NCI-H82 (cell line): ENCODE results near the gene CLIC3.
A peak's percentile ranks its signal among the peaks of the same experiment; 100 is the strongest.

ENCODE experiments used
- DNase-seq: peaks from one replicate; lab custom pipeline; 2025; lab: John Stamatoyannopoulos, UW

Gene CLIC3

DNA sequence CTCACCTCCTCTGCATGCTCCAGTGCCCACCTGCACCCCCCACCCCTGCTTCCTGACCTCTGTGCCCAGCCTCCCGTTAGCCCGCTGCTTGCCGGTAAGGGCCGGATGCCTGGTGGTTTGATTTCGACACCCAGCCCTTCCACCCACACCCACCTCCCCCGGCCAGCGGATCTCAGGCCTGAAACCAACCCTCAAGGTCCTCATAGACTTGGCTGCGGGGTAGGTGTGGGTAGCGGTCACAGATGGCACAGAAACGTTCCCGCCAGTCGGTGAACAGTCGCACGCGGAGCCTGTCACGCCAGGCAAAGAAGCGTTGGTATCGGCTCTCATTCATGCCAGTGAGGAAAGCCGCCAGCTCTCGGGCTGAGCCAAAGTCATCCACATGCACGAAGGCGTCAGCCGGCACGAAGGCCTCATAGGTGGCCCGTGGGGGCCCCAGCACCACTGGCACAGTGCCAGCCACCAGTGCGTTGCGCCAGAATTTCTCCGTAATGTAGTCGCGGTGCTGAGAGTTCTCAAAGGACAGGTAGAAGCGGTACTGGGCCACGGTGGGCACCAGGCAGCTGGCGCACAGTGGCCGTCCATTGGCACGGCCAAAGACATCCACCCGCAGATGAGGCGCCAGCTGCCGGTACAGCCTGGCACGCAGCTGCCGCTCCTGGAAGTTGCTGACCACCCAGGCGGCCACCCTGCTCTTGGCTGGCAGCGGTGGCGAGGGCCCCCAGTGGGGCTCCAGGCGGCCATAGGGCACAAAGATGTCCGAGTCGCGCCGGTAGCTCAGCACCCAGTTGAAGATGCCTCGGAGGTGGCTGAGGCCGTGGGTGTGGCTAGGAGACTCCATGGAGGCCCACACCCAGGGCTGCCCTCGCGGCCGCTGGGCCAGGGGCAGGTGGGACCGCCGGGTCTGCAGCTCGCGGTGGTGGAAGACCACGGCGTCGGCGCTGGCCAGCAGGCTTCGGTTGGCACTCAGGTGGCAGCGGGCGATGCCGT, 34.5 kb upstream of the CLIC3 start:
- DNase-seq = no peak

DNA sequence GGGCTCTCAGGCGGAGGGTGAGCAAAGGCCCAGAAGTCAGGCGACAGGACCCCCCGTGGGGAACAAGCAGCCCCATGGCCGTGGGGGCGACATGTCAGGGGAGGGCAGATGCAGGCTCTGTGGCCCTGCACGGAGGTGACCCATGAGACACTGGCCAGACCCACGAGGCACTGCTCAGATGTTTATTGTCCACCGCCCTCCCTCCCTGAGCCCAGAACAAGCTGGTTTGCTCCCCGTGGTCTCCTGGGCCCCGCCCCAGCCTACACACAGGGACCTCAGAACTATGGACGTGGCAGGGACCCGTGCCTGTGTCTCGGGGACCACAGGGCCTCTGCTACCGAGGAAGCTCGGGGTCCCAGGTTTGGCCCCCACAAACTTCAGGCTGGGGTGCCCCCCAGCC, 33.6 kb upstream of the CLIC3 start:
- DNase-seq = no peak

DNA sequence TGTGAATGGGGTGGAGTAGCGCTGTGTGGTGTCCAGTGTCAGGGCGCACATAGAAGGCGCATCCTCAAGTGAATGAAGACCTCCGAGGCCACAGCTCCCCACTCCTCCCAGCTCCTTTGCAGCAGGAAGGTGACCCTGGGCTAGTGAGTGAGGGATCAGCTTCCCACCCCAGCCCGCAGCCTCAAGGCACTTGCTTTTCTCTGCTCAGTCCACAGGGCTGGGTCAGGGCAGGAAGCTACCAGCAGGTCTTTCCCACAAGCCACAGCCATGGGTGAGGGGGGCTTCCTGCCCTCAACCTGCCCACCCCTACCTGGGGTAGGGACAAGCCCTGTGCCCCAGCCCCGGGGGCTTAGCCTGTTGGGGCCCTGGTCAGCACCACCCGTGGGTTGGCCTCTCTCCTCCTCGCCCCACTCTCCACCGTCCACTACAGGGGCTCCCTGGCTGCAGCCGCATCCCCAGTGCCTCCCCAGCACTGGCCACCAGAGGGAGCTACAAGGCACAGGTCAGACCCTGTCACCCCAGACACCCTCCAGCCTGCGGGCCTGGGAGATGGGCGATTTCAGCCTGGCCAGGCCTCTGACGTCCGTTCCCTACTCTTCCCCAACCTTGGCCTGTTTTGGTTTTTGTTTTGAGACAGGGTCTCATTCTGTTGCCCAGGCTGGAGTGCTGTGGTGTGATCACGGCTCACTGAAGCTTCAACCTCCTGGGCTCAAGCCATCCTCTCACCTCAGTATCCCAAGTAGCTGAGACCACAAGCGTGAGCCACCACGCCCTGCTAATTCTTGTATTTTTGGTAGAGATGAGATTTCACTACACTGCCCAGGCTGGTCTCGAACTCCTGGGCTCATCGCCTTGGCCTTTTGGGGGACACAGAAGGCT, 32.9 kb upstream of the CLIC3 start:
- peak; percentile 77 for DNase-seq

- DNase-seq = peak; percentile 79
Measured at GRCh38 chr9:137028263-137029057, 32.1 kb upstream of the CLIC3 start.

DNA sequence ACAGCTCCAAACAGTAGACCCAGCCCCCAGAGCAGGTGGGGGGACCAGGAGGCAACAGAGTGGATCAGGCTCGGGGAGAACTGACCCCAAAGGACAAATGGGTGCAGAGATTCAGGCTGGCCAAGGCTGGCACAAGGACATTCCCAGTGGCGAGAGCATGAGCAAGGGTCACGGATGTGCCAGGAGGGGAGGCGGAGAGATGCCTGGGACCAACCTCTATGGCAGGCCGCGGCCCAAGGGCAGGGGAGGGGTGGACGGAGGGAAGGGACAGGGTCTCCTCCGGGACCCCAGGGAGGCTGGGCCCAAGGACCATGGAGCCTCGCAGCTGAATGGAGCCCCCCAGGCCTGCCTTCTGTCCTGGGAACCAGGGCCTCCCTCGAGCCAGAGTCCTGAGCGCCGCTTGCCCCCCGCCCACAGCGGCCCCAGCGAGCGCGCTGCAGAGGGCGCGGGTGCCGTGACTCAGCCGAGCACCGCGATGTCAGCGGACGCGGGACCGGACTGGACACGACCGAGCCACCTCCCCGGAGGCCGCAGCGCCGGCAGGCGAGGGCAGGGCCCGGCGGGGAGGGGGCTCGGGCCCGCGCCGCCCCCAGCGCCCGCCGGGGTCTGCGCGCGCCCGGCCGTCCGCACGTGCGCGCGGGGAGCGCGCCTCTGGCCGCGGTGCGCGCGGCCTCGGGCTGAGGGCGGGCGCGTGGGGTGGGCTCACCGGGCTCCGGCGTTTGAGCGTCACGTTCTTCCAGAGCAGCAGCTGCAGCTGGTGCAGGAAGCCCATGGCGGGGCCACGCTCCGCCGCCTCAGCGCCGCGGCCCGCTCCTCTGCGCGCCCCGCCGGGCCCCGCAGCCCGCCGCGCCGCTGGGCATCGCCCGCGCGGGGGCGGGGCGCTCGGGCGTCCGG, 31.2 kb upstream of the CLIC3 start, which contains the start of gene ABCA2:
Gene ABCA2, minus strand, starts transcription at position 869 of the 894 bp plus-strand sequence. Its CDS starts 97 bp downstream, at position 772.
- DNase-seq = peak; percentile 52

- DNase-seq = no peak
Measured at GRCh38 chr9:137026828-137027227, 30.5 kb upstream of the CLIC3 start.

GRCh38 chr9:137026384-137026783, 30.0 kb upstream of the CLIC3 start:
- no peak for DNase-seq

DNA sequence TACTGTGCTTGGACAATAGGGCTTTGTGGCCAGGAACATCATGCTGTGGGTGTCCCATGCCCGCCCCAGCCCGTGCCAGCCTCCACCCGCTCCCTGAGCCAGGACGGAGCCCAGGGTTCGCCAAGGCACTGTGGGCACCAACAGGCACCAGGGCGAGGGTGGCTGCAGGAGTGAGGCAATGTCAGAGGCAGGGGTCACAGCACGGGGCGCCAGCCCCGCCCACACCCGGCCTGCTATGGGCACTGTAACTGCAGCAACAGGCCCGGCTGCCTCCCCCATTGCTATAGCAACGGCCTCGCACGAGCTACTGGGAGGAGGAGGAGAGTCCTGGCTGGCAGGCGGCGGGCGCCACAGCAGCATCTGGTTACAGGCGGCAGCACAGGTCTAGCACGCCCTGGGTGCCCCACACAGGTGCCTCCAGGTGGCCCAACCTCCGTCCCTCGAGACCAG, 29.2 kb upstream of the CLIC3 start:
- no peak for DNase-seq

- no peak for DNase-seq
Measured at GRCh38 chr9:137023583-137023991, 27.2 kb upstream of the CLIC3 start.

- no peak for DNase-seq
Measured at GRCh38 chr9:137023157-137023556, 26.8 kb upstream of the CLIC3 start.

- DNase-seq = no peak
Measured at GRCh38 chr9:137022662-137023008, 26.3 kb upstream of the CLIC3 start.

DNA sequence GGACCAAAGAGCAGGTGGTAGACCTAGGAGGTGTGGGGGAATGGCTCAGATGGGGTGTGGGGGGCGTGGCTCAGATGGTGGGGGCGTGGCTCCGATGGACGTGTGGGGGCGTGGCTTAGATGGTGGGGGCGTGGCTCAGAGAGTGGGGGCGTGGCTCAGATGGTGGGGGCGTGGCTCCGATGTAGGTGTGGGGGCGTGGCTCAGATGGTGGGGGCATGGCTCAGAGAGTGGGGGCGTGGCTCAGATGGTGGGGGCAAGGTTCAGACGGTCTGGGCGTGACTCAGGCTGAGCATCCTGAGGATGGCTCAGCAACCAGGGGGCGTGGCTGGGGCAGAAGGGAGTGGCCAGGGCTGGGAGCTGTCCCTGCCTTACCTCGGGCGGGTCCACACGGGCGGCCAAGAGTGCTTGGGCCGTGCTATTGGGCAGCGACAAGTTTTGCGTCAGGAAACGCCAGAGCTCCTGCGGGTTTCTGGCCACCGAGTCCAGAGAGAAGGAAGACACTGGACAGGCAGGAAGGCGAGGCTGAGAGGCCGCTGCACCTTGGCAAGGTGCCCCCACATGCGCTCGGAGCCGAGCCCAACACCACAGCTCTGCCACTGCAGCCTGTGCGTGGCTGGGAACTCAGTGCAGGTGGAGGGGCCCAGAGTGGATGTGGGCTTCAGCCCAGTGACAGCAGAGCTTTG, 25.8 kb upstream of the CLIC3 start:
- DNase-seq = peak; percentile 73

GRCh38 chr9:137021568-137021978, 25.2 kb upstream of the CLIC3 start:
- DNase-seq = no peak

GRCh38 chr9:137020771-137021567, 24.6 kb upstream of the CLIC3 start:
- no peak for DNase-seq

DNA sequence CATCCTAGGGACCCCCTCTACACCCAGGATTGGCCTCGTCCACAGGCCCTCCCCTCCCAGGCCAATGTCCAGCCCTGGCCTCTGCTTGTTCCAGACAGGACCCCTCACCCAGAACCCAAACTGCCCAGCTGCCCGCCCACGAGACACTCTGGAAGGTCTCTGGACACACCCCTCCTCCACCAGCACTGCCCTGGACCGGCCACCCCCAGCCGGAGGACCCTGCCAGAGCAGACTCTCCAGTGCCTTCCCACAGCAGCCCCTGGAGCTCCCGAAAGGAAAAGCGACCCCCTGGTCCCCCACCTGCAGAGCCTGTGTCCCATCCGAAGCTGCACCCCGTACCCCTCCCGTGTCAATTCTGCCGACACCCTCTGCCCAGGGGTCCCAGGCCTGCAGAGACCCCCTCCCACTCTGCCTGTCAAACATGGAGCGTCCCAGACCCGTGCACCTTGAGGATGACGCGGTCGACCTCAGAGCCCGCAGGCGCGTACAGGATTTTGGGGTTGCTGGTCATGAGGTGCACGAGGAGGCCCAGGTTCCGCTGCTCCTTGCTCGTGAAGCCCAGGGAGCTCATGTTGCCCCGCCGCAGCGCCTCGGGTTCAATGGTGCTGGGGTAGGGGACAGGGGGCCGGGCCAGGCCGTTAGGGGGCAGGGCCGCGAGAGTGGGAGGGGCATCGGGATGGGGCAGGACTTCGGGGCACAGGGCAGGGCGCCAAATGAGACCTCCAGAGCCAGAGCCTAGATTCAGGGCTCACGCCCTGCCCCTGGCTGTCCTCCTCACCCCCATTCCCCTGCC, 23.7 kb upstream of the CLIC3 start:
- DNase-seq = no peak

- DNase-seq = no peak
Measured at GRCh38 chr9:137018761-137019559, 22.6 kb upstream of the CLIC3 start.

- no peak for DNase-seq
Measured at GRCh38 chr9:137017791-137018497, 21.6 kb upstream of the CLIC3 start.
